ENCODE data around the gene AURKA.
A peak's percentile ranks its signal among the peaks of the same experiment; 100 is the strongest.

AURKA gene

DNA sequence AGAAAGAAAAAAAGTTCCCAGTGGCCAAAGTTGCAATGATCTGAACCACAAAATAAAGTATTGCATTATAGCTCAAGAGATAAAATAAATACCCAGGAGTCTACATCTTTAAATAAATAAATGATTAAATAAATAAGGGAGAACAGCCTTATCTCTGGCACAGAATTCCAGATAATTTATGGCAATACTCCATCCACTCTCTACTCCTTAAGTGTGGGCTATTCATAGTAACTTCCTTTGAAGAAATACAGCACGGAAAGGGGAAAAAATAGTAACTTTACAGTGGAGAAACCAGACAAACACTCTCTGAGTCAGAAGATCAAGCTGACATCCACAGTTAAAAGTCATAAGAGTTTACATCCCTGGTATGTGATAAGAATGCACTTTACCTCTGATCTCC is 11.6 kb downstream of the AURKA start:
- H3K27ac ChIP-seq, result peak overlapping the region; percentile 72
- no peak for TF ChIP-seq ZFX (IDR thresholded peaks at IDR 0.05)
- TF ChIP-seq, protein P1, sequence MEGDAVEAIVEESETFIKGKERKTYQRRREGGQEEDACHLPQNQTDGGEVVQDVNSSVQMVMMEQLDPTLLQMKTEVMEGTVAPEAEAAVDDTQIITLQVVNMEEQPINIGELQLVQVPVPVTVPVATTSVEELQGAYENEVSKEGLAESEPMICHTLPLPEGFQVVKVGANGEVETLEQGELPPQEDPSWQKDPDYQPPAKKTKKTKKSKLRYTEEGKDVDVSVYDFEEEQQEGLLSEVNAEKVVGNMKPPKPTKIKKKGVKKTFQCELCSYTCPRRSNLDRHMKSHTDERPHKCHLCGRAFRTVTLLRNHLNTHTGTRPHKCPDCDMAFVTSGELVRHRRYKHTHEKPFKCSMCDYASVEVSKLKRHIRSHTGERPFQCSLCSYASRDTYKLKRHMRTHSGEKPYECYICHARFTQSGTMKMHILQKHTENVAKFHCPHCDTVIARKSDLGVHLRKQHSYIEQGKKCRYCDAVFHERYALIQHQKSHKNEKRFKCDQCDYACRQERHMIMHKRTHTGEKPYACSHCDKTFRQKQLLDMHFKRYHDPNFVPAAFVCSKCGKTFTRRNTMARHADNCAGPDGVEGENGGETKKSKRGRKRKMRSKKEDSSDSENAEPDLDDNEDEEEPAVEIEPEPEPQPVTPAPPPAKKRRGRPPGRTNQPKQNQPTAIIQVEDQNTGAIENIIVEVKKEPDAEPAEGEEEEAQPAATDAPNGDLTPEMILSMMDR (conservative IDR thresholded peaks at IDR 0.05), result no peak

DNA sequence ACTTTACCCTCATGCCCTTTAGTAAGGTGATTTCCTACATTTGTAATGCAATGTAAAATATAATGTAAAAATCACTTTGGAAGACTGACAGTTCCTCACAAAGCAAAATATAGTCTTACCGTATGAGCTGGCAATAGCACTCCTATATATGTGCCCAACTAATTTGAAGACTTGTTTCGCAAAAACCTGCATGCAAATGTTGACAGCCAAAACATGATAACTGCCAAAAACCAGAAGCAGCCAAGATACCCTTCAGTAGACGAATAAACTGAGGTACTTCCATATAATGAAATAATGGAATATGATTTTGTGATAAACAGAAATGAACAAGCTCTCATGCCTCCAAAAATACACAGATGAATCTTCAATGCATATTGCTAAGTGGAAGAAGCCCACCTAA is 13.6 kb downstream of the AURKA start:
- no peak overlapping the region for H3K27ac ChIP-seq
- no peak for TF ChIP-seq ZFX (IDR thresholded peaks at IDR 0.05)
- TF ChIP-seq, protein P1 (conservative IDR thresholded peaks at IDR 0.05), result no peak

DNA sequence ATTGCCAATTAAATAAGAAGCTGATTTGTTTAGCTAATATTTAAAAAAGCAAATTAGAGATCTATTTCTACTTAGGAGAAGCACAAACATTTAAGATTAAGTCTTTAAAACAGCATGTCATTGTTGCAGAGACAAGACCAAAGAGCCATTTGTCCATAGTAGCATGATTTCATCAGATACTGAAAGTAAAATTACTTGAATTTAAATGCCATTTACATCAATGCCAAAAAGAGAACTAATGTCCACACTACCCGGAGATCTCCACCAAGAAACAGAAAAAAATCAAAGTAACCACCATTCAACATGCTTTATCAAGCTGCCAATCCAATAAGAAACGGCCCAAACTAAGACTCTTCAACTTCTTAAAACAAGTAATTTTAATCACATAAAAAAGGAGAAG is 15.7 kb downstream of the AURKA start:
- TF ChIP-seq ZFX (IDR thresholded peaks at IDR 0.05), result no peak
- TF ChIP-seq, protein P1 (conservative IDR thresholded peaks at IDR 0.05), result no peak
- H3K27ac ChIP-seq, result no peak overlapping the region

- no peak overlapping the region for H3K27ac ChIP-seq
- no peak for TF ChIP-seq ZFX (IDR thresholded peaks at IDR 0.05)
- TF ChIP-seq, protein P1 (conservative IDR thresholded peaks at IDR 0.05), result no peak
These were observed 18.1 kb downstream of the AURKA start for GRCh38 chr20:56373942-56374341.

GRCh38 chr20:56372850-56373249 is 19.2 kb downstream of the AURKA start:
- TF ChIP-seq ZFX (IDR thresholded peaks at IDR 0.05), result no peak
- TF ChIP-seq, protein P1 (conservative IDR thresholded peaks at IDR 0.05), result no peak
- H3K27ac ChIP-seq, result no peak overlapping the region

DNA sequence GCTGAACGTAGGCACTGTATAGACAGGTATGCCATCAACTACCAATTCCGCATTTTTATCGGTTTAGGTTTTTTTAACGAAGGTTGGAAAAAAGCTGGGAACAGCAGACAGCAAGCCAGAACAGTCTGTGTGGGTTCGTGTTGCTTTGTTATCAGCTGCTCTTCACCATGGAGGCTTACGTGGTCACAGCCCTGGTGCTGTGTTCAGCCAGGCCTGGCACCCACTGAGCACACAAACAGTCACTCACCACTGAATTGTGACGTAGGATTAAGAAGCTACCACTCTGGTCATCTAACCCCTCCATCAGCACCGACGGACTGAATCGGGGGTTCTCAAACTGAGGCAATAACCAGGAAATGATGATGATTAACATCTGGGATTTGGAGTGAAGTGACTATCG is 20.0 kb downstream of the AURKA start:
- no peak for TF ChIP-seq ZFX (IDR thresholded peaks at IDR 0.05)
- TF ChIP-seq, protein P1 (conservative IDR thresholded peaks at IDR 0.05), result no peak
- H3K27ac ChIP-seq, result no peak overlapping the region

DNA sequence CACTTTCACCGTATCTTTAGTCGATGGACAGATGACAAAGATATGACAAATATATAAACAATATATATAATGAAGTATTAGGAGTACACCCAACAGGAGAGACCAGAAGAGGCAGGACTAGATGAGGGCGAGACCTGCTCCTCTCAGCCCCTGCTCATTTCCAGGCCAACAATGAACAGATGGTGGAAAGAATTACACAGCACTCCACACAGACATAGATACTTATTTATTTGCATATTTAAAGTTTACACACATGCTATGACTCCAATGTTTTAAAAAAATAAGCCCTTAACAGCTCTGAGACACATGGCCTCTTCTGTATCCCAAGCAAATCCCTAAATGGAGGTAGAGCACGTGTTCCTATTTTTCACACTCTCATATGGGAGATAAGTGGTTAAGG is 22.8 kb downstream of the AURKA start:
- H3K27ac ChIP-seq, result no peak overlapping the region
- TF ChIP-seq ZFX (IDR thresholded peaks at IDR 0.05), result no peak
- TF ChIP-seq, protein P1 (conservative IDR thresholded peaks at IDR 0.05), result no peak
